ENCODE data around the gene PTH2R.

DNA sequence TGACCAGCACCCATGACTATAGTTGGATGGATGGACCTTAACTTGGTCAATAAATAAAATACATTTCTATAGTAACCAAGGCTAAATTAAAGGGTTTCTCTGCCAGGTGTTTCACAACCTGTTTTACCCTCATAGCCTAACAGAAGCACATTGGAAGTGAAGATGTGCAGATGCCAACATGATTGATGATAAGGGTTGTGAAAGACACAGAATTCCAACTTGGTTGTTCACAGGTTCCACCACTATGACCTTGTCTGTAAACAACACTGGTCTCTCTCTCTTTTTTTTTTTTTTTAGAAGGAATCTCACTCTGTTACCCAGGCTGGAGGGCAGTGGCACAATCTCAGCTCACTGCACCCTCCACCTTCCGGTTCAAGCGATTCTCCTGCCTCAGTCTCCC lies 37.5 kb upstream of the PTH2R start:
- TF ChIP-seq CTCF (IDR thresholded peaks at IDR 0.05) (no peak), EP300 (IDR thresholded peaks at IDR 0.05; ENCODE audit: low read depth) (no peak), POLR2A (IDR thresholded peaks at IDR 0.05) (no peak), POLR2AphosphoS5 (IDR thresholded peaks at IDR 0.05) (no peak)
